K562 (cell line): ENCODE results near the gene SRSF5. TPM values are rescaled to one million over a fixed set of nuclear protein-coding genes. Genes with fewer than 3 reads are reported as not detected.

Experiments
- ATAC-seq: fragments of 200-7000 bp; cut with Tn5 transposase; 3 replicates; pipeline ENCODE4 v1.9.1; 2020; ENCODE audit warnings: moderate library complexity
- BruUV-seq: library from RNA; stranded (reverse); fragments of 400-500 nt; replicated peaks from 2 replicates; lab custom pipeline; 2021; lab: Mats Ljungman, UMichigan
- CTCF ChIA-PET: fragments of 300-600 bp; formaldehyde crosslinking; extraction: SDS; loops from one replicate; lab custom pipeline; 2021; ENCODE audit warnings: low intra/inter-chr PET ratio; lab: Yijun Ruan, JAX
- POLR2A ChIA-PET: fragments of 300-600, 350-650 bp; sonication (Branson Sonifier 250); formaldehyde crosslinking; extraction: SDS; loops from one replicate; lab custom pipeline; 2021; ENCODE audit warnings: antibody characterized with exemption, inconsistent platforms; lab: Yijun Ruan, JAX
- DNase-seq, 4 experiments: peaks; one replicate each; pipeline versions ENCODE4 v3.0.0 to v3.0.0-alpha.2; 2011 to 2018; ENCODE audit warnings: low spot score in 3 of 4, mixed read lengths in 3 of 4; ENCODE audit errors: extremely low read depth in 1 of 4
- FAIRE-seq: peaks from 2 replicates; lab custom pipeline; 2011; peaks lifted over from hg19 to GRCh38; lab: Jason Lieb, UNC
- H2AFZ ChIP-seq: 2 replicates; pipeline ENCODE4 v1.6.0; 2011; ENCODE audit warnings: low read depth, low read length, control low read depth, inconsistent platforms
- H3K27ac ChIP-seq: fragments of 200-600 bp; 3 replicates; pipeline ENCODE4 v1.8.0; 2011; ENCODE audit warnings: low read depth, mild to moderate bottlenecking, control low read depth, inconsistent platforms, low read length, moderate library complexity, mixed read lengths; ENCODE audit errors: extremely low read depth
- H3K27me3 ChIP-seq, 2 experiments: fragments of 300-600 bp in 1 of 2; 2 replicates in 1 of 2; 3 replicates in 1 of 2; pipeline versions ENCODE4 v1.6.0 to v1.8.0; 2011; ENCODE audit warnings: inconsistent platforms in 2 of 2, low read length in 2 of 2, mild to moderate bottlenecking in 1 of 2, mixed read lengths in 1 of 2, moderate library complexity in 1 of 2; ENCODE audit not compliant: control insufficient read depth in 2 of 2, insufficient read depth in 2 of 2
- H3K36me3 ChIP-seq: fragments of 300-600 bp; 3 replicates; pipeline ENCODE4 v1.8.0; 2011; ENCODE audit warnings: mild to moderate bottlenecking, low read length, inconsistent platforms; ENCODE audit not compliant: control insufficient read depth, insufficient read depth
- H3K4me1 ChIP-seq, 2 experiments: fragments of 200-600 bp in 1 of 2; replicated peaks in 1 of 2; 2 replicates in 1 of 2; 3 replicates in 1 of 2; pipeline versions ENCODE4 v1.5.1 to v1.8.0; 2011; ENCODE audit warnings: inconsistent platforms in 2 of 2, low read length in 2 of 2, mild to moderate bottlenecking in 1 of 2, mixed read lengths in 1 of 2, moderate library complexity in 1 of 2; ENCODE audit not compliant: control insufficient read depth in 2 of 2, insufficient read depth in 2 of 2
- H3K4me2 ChIP-seq: 2 replicates; pipeline ENCODE4 v1.6.1; 2011; ENCODE audit warnings: low read length, control low read depth, inconsistent platforms, mixed read lengths; ENCODE audit not compliant: insufficient read depth
- H3K4me3 ChIP-seq: fragments of 200-600 bp; sonication (generic), shearing (Covaris generic); 2 replicates; pipeline ENCODE4 v1.5.1; 2016; ENCODE audit warnings: control low read depth, inconsistent platforms
- H3K79me2 ChIP-seq: fragments of 200-600 bp; 3 replicates; pipeline ENCODE4 v1.8.0; 2011; ENCODE audit warnings: low read length, inconsistent platforms; ENCODE audit not compliant: control insufficient read depth, insufficient read depth
- H3K9ac ChIP-seq, 2 experiments: 2 replicates each; pipeline versions ENCODE4 v1.6.0 to v1.6.1; 2011; ENCODE audit warnings: low read depth in 2 of 2, low read length in 2 of 2, control low read depth in 1 of 2, inconsistent platforms in 1 of 2, mild to moderate bottlenecking in 1 of 2, mixed read lengths in 1 of 2; ENCODE audit not compliant: insufficient read depth in 1 of 2
- H3K9me1 ChIP-seq: one replicate; pipeline ENCODE4 v1.6.0; 2011; ENCODE audit warnings: inconsistent platforms, mild to moderate bottlenecking, low read length, moderate library complexity; ENCODE audit not compliant: control insufficient read depth, insufficient read depth
- H3K9me3 ChIP-seq: replicated peaks from 2 replicates; pipeline ENCODE4 v1.5.1; 2011; ENCODE audit warnings: low read depth, low read length, inconsistent platforms; ENCODE audit not compliant: control insufficient read depth, insufficient read depth
- H4K20me1 ChIP-seq: replicated peaks from 2 replicates; pipeline ENCODE4 v1.6.1; 2011; ENCODE audit warnings: low read length, inconsistent platforms, mixed read lengths; ENCODE audit not compliant: control insufficient read depth, insufficient read depth
- ATF7 ChIP-seq: fragments of 450-650 bp; IDR thresholded peaks from 2 replicates; pipeline ENCODE4 v1.7.1; 2014; ENCODE audit warnings: mild to moderate bottlenecking, moderate library complexity
- CCNT2 ChIP-seq: IDR thresholded peaks from 2 replicates; pipeline ENCODE4 v1.6.1; 2011; ENCODE audit warnings: borderline replicate concordance, low read depth, mild to moderate bottlenecking, moderate library complexity, mixed read lengths, low read length; ENCODE audit not compliant: insufficient read length; ENCODE audit errors: extremely low read depth
- CXXC5 ChIP-seq: fragments of 250-450 bp; sonication (Bioruptor Pico); IDR thresholded peaks from 2 replicates; pipeline ENCODE4 v1.8.0; 2022; ENCODE audit warnings: inconsistent platforms, mild to moderate bottlenecking, moderate library complexity
- EP300 ChIP-seq: IDR thresholded peaks from 2 replicates; pipeline ENCODE4 v1.6.1; 2012; ENCODE audit warnings: low read length, improper control_type of control experiment
- GATA2 ChIP-seq: sonication (generic); formaldehyde crosslinking; IDR thresholded peaks from 2 replicates; pipeline ENCODE4 v1.4.0; 2020; ENCODE audit warnings: mild to moderate bottlenecking, missing genetic modification reagents
- TBP ChIP-seq: optimal IDR thresholded peaks from 2 replicates; pipeline ENCODE3; 2011; ENCODE audit warnings: low read depth, low read length, improper control_type of control experiment
- WGBS: fragments of 100-300 bp; shearing (Covaris generic); methylation state at CpG from one replicate; pipeline ENCODE4 v1.1.6; 2016; ENCODE audit warnings: low coverage, mixed read lengths; ENCODE audit not compliant: insufficient coverage; ENCODE audit errors: missing lambda C conversion rate; 5-methylcytosine and 5-hydroxymethylcytosine counted together
- in situ Hi-C: fragments of 300-500 bp; cut with MboI; formaldehyde crosslinking; loops from 4 replicates; pipeline ENCODE4 v1.15.0; 2018; ENCODE audit warnings: inconsistent platforms, mixed read lengths
- intact Hi-C: fragments of 100-400 bp; cut with micrococcal nuclease; formaldehyde crosslinking; loops from 2 replicates; pipeline ENCODE4 v1.14.2; 2022
- polyA plus RNA-seq, 8 experiments: library from polyadenylated mRNA; depleted of rRNA in 4 of 8; stranded (reverse) in 5 of 8; unstranded in 3 of 8; fragments of >200 nt; fragmentation: Nextera tagmentation in 2 of 8; fragmentation: Illumina TruSeq in 1 of 8; extraction: Ambion mirVana in 2 of 8; extraction: Trizol in 1 of 8; gene quantifications; 2 replicates each; pipeline versions ENCODE4 v1.2.1 to v1.2.3, GENCODE V29; 2011 to 2014; ENCODE audit warnings: inconsistent platforms in 1 of 8, missing spikeins in 1 of 8
- total RNA-seq, 7 experiments: library from RNA; depleted of rRNA in 6 of 7; stranded (reverse); fragments of >200 nt in 6 of 7; fragmentation: Illumina TruSeq in 2 of 7; extraction: Trizol in 2 of 7; gene quantifications; 2 replicates each; pipeline versions ENCODE4 v1.2.1 to v1.2.3, GENCODE V29; 2011 to 2021; ENCODE audit warnings: low replicate concordance in 1 of 7
- TF ChIP-seq, protein P1 (sequence below): fragments of 450-650 bp; IDR thresholded peaks from one replicate; pipeline ENCODE4 v1.6.1; 2018; ENCODE audit warnings: mild to moderate bottlenecking, moderate library complexity; ENCODE audit not compliant: partially characterized antibody
- TF ChIP-seq, protein P2 (sequence below): fragments of 450-650 bp; IDR thresholded peaks from 2 replicates; pipeline ENCODE4 v1.7.1; 2018; ENCODE audit warnings: mild to moderate bottlenecking, low read depth; ENCODE audit not compliant: partially characterized antibody

SRSF5 gene
- total and polyA plus RNA-seq, 9 of the 15 experiments (the other 6 are each of a cell fraction or from before 2014, with no cell fraction given) = 108 to 460 (median 212) TPM

DNA sequence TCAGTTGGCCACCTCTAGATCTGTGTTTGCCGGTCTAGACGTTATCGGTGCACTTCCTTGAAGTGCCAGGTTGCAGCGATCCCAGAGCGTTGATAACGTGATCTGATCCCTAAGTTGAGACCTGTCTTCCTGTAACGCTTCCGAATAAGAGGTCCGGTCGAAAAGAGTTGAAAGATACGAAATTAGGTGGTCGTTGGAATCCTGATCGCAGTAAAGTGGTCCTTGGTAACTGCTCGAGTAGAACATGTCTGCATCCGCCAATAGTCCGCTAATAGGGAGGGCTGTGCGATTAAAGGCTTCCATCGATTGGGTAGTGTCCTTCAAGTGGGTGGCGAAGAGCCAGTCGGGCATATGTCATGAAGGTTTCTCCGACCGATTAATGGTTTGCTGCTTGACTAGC, 2.7 kb downstream of the SRSF5 start:
- H3K4me3 ChIP-seq = no peak overlapping the region
- no peak for ATAC-seq
- BruUV-seq = no TSS peak
- in situ Hi-C loops (no loop called here), intact Hi-C loops (no loop called here)
- peaks cover 7% of the 10 kb centered on the region for H3K9me1 ChIP-seq
- ChIA-PET POLR2A (interaction anchor here (0.7 to 1.4 kb wide), 2 partner anchors 9 to 11 kb away, joined by 3 read pairs; no protein-coding TSS in a partner anchor), CTCF (no interaction called here)
- peaks cover 33% of the 10 kb centered on the region for H4K20me1 ChIP-seq
- peaks cover 68% of the 10 kb centered on the region for H3K36me3 ChIP-seq
- DNase-seq = no peak
- 96% methylated on average over 21 of the region's 22 CpGs for WGBS
- peaks cover 45% of the 10 kb centered on the region for H3K79me2 ChIP-seq
- H3K9me3 ChIP-seq = 0 out of 2 replicates have a peak, but pooled peaks cover 2% of the 10 kb centered on the region
- FAIRE-seq = no peak
- H3K4me1 ChIP-seq = peaks cover 8 to 11% of the 10 kb centered on the region in 2 experiments; a peak in 3 of 5 replicates
- TF ChIP-seq, protein P1, sequence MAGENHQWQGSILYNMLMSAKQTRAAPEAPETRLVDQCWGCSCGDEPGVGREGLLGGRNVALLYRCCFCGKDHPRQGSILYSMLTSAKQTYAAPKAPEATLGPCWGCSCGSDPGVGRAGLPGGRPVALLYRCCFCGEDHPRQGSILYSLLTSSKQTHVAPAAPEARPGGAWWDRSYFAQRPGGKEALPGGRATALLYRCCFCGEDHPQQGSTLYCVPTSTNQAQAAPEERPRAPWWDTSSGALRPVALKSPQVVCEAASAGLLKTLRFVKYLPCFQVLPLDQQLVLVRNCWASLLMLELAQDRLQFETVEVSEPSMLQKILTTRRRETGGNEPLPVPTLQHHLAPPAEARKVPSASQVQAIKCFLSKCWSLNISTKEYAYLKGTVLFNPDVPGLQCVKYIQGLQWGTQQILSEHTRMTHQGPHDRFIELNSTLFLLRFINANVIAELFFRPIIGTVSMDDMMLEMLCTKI = no peak
- no peak for TF ChIP-seq TBP
- TF ChIP-seq EP300 = no peak
- TF ChIP-seq CXXC5 (CRISPR knock-in tag) = no peak
- 0 out of 2 replicates have a peak, but pooled peaks have one; percentile 11 for TF ChIP-seq GATA2 (CRISPR knock-in tag)
- no peak for TF ChIP-seq ATF7
- TF ChIP-seq, protein P2, sequence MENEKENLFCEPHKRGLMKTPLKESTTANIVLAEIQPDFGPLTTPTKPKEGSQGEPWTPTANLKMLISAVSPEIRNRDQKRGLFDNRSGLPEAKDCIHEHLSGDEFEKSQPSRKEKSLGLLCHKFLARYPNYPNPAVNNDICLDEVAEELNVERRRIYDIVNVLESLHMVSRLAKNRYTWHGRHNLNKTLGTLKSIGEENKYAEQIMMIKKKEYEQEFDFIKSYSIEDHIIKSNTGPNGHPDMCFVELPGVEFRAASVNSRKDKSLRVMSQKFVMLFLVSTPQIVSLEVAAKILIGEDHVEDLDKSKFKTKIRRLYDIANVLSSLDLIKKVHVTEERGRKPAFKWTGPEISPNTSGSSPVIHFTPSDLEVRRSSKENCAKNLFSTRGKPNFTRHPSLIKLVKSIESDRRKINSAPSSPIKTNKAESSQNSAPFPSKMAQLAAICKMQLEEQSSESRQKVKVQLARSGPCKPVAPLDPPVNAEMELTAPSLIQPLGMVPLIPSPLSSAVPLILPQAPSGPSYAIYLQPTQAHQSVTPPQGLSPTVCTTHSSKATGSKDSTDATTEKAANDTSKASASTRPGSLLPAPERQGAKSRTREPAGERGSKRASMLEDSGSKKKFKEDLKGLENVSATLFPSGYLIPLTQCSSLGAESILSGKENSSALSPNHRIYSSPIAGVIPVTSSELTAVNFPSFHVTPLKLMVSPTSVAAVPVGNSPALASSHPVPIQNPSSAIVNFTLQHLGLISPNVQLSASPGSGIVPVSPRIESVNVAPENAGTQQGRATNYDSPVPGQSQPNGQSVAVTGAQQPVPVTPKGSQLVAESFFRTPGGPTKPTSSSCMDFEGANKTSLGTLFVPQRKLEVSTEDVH = no peak
- TF ChIP-seq CCNT2 = no peak
- no peak overlapping the region for H3K4me2 ChIP-seq
- H3K27me3 ChIP-seq = no peaks in the 10 kb centered on the region
- no peak overlapping the region for H3K27ac ChIP-seq
- H3K9ac ChIP-seq = no peak overlapping the region
- no peak overlapping the region for H2AFZ ChIP-seq
